Activated T-cell treated with anti-CD3 and anti-CD28 coated beads, Interleukin-2, amount 50 U/mL, for 24 hours (primary cell): Measurements from ENCODE around the gene UBE2E3.

Source experiments
- DNase-seq: peaks from one replicate; pipeline ENCODE4 v3.0.0-alpha.2; 2020
- H3K27ac Mint-ChIP-seq: 2 replicates; pipeline ENCODE4 v1.8.0; 2020; ENCODE audit warnings: mild to moderate bottlenecking, mixed read lengths
- H3K27me3 Mint-ChIP-seq: 2 replicates; pipeline ENCODE4 v1.8.0; 2020; ENCODE audit warnings: mixed read lengths
- H3K36me3 Mint-ChIP-seq: 2 replicates; pipeline ENCODE4 v1.8.0; 2020; ENCODE audit warnings: low read depth, mixed read lengths
- H3K4me1 Mint-ChIP-seq: 2 replicates; pipeline ENCODE4 v1.8.0; 2020; ENCODE audit warnings: low read depth, mixed read lengths
- H3K4me3 Mint-ChIP-seq: 2 replicates; pipeline ENCODE4 v1.8.0; 2020; ENCODE audit warnings: mild to moderate bottlenecking, moderate library complexity, mixed read lengths
- H3K9me3 Mint-ChIP-seq: 2 replicates; pipeline ENCODE4 v1.8.0; 2020; ENCODE audit warnings: mixed read lengths

UBE2E3 gene

DNA sequence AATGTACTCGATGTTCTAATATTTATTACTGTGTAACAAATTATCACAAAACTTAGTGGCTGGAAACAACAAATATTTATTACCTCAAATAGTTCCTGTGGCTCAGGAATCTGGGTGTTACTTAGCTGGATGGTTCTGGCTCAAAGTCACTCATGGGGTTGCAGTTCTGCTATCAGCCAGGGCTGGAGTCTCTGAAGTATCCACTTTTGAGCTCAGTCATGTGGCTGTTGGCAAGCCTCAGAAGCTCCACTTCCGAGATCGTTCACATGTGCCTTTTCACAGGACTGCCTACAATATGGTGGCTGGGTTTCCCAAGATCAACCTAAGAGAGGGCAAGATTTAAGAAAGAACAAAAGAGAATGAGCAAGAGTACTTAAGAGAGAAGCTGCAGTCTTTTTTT lies 19.4 kb upstream of the UBE2E3 start:
- Mint-ChIP-seq H3K4me3 (no peak overlapping the region), H3K27me3 (peaks cover 25% of the 10 kb centered on the region), H3K9me3 (no peaks in the 10 kb centered on the region), H3K36me3 (no peaks in the 10 kb centered on the region), H3K4me1 (no peaks in the 10 kb centered on the region), H3K27ac (no peak overlapping the region)
- no peak for DNase-seq

DNA sequence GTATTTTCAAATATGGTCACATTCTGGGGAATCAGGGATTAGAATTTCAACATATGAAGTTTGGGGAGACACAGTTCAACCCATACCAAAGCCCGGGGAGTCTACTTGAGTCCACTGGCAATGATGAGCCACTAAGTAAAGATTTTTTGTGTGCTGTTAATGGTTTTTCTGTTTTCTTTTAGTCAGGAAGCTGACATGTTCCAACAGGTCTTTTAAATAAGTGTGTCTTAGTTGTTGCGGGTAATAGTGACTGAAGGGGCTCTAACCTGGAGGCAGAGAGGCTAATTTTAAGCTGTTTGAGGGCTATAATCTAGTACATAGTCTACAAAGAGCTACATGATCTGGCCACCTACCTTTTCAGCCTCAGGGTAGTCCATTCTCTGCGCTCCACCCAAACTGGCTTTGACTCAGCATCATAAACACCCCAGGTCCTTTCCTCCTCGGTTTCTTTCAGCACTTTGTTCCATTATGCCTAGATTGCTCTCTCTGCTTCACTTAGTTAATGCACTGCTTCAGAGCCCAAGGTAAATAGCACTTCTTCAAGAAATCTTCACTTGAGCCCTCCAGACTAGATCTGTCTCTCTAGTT lies 17.6 kb upstream of the UBE2E3 start:
- Mint-ChIP-seq H3K27me3 (peaks cover 18% of the 10 kb centered on the region), H3K36me3 (no peaks in the 10 kb centered on the region), H3K4me1 (no peaks in the 10 kb centered on the region), H3K4me3 (no peak overlapping the region), H3K9me3 (no peaks in the 10 kb centered on the region), H3K27ac (no peak overlapping the region)
- no peak for DNase-seq

DNA sequence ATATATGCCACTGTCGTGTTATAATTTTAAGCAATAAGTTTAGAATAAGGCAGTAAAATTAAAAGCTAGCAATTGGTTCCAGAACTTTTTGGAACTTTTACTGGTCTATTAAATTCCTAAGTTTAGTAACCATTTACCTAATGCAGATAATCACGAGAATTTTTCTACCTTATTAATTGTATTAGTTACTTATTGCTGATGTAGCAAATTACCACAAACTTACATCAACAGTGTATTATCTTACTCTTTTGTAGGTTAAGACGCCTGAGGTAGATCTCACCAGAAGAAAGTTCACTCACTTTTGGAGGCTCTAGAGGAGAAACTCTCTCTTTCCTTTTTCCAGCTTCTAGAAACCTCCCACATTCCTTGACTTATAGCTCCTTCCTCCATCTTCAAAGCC lies 14.0 kb upstream of the UBE2E3 start:
- Mint-ChIP-seq H3K4me1 (no peaks in the 10 kb centered on the region), H3K27ac (no peak overlapping the region), H3K36me3 (no peaks in the 10 kb centered on the region), H3K4me3 (no peak overlapping the region), H3K9me3 (no peaks in the 10 kb centered on the region), H3K27me3 (peaks cover 3% of the 10 kb centered on the region)
- no peak for DNase-seq

DNA sequence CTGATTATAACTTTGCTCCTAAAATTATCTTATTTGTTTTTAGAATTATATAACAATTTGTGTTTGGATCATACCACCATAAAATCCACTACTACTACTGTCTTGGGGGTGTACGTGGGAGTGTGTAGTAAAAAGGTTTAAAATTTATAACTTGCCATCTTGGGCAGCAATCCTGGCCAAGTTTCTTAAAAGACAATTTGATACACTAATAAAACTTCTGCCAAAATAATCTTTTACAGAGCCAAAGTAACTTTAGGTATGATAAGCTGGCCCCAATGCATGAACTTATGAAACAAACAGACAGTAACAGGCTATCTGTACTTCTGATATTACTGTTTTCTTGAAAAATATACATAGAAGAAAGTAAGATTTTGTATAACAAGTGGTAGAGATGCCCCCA lies 11.3 kb upstream of the UBE2E3 start:
- no peaks in the 10 kb centered on the region for H3K36me3 Mint-ChIP-seq
- no peak overlapping the region for H3K4me3 Mint-ChIP-seq
- no peaks in the 10 kb centered on the region for H3K27me3 Mint-ChIP-seq
- no peaks in the 10 kb centered on the region for H3K9me3 Mint-ChIP-seq
- H3K27ac Mint-ChIP-seq = no peak overlapping the region
- DNase-seq = no peak
- no peaks in the 10 kb centered on the region for H3K4me1 Mint-ChIP-seq

DNA sequence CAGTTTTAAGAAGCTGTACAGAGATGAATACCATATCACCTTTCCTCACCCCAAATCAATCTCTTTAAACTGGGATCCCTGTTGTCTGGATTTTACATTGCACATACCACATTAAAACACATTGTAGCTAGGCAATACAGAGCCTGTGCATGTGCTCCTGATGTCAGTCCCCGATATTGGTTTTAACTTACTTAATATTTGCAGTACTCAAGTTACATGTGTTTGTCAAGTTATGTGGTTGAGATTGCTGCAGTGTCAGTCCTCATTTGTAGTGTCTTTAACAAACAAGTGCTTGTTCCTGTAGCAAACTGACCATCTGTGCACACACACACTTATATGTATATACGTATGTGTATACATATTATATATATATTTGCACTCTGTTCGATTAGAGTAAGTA lies 10.4 kb upstream of the UBE2E3 start:
- H3K36me3 Mint-ChIP-seq = no peaks in the 10 kb centered on the region
- no peaks in the 10 kb centered on the region for H3K4me1 Mint-ChIP-seq
- H3K27me3 Mint-ChIP-seq = no peaks in the 10 kb centered on the region
- no peaks in the 10 kb centered on the region for H3K9me3 Mint-ChIP-seq
- no peak for DNase-seq
- no peak overlapping the region for H3K27ac Mint-ChIP-seq
- no peak overlapping the region for H3K4me3 Mint-ChIP-seq

DNA sequence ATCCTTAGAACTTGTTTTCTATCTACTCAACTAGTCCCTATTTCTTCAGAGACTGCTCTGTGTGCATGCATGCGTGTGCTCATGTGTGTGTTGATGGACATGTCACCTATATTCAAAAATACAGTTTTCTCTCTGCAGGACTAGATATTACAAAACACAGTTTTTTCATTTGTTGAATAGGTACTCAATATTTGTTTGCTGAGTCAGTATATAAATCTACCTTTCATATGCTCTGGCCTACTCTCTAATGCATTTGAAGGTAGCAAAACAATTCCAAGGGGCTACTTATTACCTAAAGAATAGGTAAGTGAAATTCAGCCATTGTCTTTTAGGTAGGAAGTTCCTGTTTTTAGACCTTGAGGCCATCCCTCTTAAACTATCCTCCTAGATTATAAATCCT lies 8.6 kb upstream of the UBE2E3 start:
- no peaks in the 10 kb centered on the region for H3K9me3 Mint-ChIP-seq
- no peaks in the 10 kb centered on the region for H3K4me1 Mint-ChIP-seq
- no peak overlapping the region for H3K4me3 Mint-ChIP-seq
- H3K27me3 Mint-ChIP-seq = no peaks in the 10 kb centered on the region
- H3K27ac Mint-ChIP-seq = no peak overlapping the region
- no peak for DNase-seq
- no peaks in the 10 kb centered on the region for H3K36me3 Mint-ChIP-seq

DNA sequence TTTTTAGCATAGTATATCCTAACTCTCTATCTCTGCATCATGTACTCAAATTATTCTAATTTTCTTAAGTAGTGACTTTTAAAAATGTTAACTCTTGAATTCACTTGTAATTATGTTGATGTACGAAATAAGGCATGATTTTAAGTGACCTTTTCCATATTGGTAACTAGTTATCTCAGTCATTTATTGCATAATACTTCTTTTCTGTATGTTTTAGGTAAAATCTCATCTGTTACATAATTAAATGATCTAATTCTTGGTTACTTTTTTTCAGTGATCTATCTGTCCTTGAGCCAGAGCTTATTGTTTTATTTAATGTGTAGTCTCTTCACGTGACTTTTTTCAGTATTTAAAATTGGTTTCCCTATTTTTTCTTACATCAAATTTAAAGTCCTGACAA lies 4.8 kb upstream of the UBE2E3 start:
- Mint-ChIP-seq H3K4me3 (no peak overlapping the region), H3K27ac (no peak overlapping the region), H3K27me3 (no peaks in the 10 kb centered on the region), H3K9me3 (no peaks in the 10 kb centered on the region), H3K36me3 (no peaks in the 10 kb centered on the region), H3K4me1 (peaks cover 8% of the 10 kb centered on the region)
- DNase-seq = no peak

DNA sequence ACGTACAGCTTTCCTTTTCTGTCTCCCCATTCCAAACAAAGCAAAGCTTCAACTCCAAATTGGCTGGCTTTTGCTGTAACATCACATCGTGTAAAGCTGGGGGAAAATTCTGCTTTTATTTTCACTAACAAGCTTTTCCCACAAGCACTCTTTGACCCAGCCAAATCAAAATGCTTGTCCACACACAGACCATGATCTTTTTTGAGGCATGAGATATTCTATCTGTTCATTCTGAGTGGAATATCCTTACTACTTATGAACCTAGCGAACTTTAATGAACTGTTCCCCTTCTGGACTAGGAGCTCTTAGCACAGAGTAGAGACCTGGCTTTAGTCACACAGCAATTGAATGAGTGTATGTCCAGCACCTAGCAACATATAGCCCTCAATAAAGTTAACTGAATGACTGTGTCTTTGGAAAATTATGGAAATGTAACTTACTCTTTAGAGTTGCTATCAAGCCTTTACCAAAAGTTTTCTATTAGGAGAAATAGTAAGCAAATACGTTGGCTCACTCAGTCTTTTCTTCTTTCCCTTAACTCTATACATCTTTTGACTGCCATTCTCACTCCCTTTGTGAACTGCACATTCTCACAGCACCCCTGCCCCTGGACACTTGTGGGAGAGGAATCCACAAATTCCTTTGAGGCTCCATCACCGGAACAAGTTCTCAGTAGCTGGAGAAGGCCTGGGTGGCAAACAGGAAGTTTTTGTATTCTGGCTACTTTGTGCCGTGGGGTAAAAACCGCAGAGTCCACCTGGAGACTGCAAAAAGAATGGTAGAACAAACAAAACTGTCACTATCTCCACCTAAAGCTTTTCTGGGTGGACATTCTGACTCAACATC lies 1.3 kb upstream of the UBE2E3 start:
- Mint-ChIP-seq H3K4me1 (peaks cover 37% of the 10 kb centered on the region), H3K27me3 (no peaks in the 10 kb centered on the region), H3K27ac (peak overlapping the region; percentile 83), H3K4me3 (peak overlapping the region; percentile 68), H3K9me3 (no peaks in the 10 kb centered on the region), H3K36me3 (peaks cover 31% of the 10 kb centered on the region)
- no peak for DNase-seq

DNA sequence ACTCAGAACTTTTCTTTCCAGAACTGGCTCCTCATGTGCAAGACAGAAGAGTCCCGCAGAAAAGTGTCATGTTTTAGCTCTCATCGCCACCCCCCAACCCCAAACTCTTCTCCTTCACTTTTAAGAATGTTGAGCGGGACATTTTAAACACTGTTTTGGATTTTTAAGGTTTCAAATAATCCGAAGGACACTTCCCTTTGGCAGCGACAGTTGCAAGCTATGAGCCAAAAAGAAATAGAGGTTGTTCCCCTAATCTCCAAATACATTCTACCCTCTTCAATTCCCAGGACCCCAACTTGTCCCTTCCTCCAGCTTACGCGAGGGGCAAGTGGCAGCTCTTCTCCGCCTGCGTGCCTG lies 678 bp upstream of the UBE2E3 start:
- Mint-ChIP-seq H3K4me1 (peaks cover 42% of the 10 kb centered on the region), H3K36me3 (peaks cover 35% of the 10 kb centered on the region), H3K27me3 (no peaks in the 10 kb centered on the region), H3K9me3 (no peaks in the 10 kb centered on the region), H3K4me3 (peak overlapping the region; percentile 68), H3K27ac (peak overlapping the region; percentile 83)
- no peak for DNase-seq

DNA sequence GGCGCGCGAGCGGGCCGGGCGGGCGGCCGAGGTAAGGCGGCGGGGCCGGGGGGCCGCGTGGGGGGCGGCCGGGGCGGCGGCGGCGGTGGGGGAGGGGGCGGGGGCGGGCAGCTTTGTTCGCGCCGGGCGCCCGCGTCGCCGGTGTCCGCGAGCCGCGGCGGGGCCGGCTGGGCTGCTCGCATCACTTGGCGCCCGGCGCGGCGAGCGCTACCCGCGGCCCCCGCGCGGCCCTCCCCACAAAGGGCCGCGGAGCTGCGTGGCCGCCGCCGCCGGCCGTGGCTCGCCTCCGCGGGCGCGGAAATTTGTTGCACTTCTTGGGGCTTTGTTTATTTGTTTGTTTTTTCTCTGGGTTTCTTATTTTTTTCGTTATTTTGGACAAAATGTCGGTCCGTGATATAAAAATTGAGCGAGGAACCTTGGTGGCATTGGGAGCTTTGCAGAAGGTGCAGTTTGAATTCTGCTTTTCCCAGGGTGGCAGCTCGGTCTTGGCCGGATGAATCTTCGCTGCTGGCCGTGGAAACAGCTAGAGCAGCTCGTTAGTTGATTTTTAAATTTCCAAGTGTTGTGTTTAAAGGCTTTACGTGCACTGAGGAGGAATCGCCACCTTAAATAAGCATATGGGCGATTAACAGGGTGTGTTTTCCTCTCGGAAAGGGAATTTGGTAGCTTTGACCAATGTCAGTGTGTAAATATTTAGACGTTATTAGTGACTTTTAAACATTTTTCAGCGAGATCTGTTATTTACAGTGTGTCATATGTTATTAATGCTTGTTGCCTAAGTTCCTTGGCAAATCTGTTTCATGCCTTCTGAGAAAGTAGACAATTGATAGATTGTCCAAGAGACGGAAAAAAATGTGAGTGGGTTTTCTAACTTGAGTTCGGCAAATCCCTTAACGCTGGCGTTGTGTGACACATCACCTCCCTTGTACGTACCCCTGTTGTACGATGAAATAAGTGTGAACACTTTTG lies 822 bp downstream of the UBE2E3 start:
- peak; percentile 51 for DNase-seq

DNA sequence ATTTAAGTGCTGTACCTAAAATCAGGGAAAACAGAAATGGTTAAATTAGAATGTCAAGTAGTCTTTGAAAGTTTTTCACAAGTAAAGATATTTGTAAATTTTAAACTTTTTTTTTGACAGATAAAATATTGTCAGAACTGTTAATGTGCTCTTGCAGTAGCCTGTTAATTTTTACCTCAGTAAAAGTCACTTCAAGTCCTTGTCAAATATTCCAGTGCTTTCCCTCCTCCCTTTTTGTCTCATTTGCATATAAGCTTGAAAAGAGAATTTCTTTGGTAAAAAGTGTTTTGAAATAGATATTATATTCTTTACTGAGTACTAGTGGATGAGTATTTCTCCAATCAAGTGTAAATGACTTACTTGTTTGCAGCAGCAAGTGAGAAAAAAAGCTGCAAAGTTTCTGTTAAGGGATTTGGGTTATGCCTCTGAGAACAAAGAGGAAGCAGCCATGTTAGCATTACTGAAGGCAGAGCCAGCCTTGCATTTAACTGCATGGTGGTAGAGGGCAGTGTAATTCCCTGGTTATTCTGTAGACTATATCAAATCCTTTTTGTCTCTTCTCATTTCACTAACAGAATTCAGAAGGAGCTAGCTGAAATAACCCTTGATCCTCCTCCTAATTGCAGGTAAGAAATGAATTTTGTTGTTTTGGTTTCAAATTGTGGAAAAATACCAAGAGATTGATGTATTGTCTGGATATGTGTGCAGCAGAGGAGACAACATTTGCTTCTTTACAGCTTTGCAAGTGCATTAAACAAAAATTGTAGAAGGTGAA lies 3.2 kb downstream of the UBE2E3 start:
- Mint-ChIP-seq H3K4me3 (peak overlapping the region; percentile 35), H3K36me3 (peaks cover 47% of the 10 kb centered on the region), H3K27me3 (no peaks in the 10 kb centered on the region), H3K4me1 (peaks cover 56% of the 10 kb centered on the region), H3K27ac (no peak overlapping the region), H3K9me3 (no peaks in the 10 kb centered on the region)
- no peak for DNase-seq

More for the DNA sequence above, 822 bp downstream of the UBE2E3 start:
- Mint-ChIP-seq H3K4me1 (peaks cover 54% of the 10 kb centered on the region), H3K36me3 (peaks cover 46% of the 10 kb centered on the region), H3K9me3 (no peaks in the 10 kb centered on the region), H3K4me3 (peak overlapping the region; percentile 95), H3K27me3 (no peaks in the 10 kb centered on the region), H3K27ac (peak overlapping the region; percentile 96)

DNA sequence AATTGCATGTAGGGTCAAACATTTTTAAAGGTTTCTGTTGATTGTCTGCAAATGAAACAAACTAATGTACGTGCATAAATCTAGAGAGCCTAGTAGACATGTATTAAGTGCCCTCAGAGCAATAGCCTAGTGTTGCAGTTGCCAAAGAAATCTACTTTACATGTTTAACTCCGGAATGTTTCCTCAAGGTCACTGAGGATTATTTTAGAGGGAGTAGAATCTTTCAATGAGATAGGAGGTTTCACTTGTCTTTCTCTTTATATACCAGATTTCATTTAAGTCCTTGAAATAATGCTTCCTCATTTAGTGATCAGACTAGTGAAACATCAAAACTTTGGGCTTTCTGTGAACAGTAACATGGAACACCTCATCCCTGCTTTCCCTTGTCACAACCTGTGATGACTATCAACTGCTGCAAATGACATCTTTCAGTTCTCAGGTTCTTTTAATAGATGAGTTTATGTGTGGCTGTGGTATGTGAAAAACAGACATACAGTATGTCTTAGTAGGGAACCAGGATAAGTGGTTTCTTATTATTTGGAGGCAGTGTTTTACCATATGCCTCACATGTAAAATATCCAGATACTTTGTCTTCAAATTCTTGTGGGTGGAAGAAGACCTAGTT lies 5.5 kb downstream of the UBE2E3 start:
- Mint-ChIP-seq H3K4me1 (peaks cover 61% of the 10 kb centered on the region), H3K36me3 (peaks cover 63% of the 10 kb centered on the region), H3K27ac (no peak overlapping the region), H3K4me3 (no peak overlapping the region), H3K27me3 (no peaks in the 10 kb centered on the region), H3K9me3 (no peaks in the 10 kb centered on the region)
- no peak for DNase-seq

DNA sequence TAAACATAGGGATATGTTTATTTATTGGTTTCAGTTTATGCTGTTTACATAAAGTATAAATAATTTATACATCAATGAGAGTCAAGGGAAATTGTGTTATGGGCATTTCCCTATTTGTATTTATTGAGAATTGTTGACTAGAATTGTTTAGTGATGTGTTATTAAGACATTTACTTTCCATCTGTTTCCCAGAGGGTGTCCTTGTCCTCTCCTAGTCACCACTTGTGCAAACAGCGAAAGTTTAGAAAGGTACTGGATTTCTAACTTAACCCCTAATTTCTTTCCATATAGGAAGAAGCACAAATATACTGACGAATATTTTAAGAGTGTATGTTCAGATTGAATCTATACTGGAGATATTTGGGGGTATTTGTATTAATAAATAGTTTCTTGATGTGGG lies 6.7 kb downstream of the UBE2E3 start:
- no peaks in the 10 kb centered on the region for H3K27me3 Mint-ChIP-seq
- H3K4me3 Mint-ChIP-seq = no peak overlapping the region
- H3K9me3 Mint-ChIP-seq = no peaks in the 10 kb centered on the region
- H3K27ac Mint-ChIP-seq = no peak overlapping the region
- peaks cover 63% of the 10 kb centered on the region for H3K36me3 Mint-ChIP-seq
- no peak for DNase-seq
- H3K4me1 Mint-ChIP-seq = peaks cover 55% of the 10 kb centered on the region

DNA sequence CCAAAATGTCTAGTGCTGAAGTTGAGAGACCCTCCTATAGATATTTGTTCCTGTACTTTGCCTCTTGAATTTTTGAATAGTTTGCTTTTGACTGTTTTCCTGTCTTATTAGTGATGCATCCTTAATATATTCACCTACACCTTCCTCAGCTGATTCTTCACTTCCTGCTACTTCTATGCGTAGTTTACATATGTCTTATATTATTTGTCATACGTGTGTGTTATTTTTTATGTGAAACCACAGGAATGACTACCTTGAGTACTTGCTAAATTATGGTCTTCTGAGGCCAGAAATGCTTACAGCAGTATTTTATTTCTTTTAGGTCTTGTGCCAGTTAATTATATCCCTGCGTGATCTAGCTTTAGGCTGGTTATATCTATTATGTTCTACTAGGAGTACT lies 9.9 kb downstream of the UBE2E3 start:
- DNase-seq = no peak
- H3K27ac Mint-ChIP-seq = no peak overlapping the region
- H3K36me3 Mint-ChIP-seq = peaks cover 62% of the 10 kb centered on the region
- H3K4me3 Mint-ChIP-seq = no peak overlapping the region
- H3K27me3 Mint-ChIP-seq = no peaks in the 10 kb centered on the region
- no peaks in the 10 kb centered on the region for H3K9me3 Mint-ChIP-seq
- peaks cover 32% of the 10 kb centered on the region for H3K4me1 Mint-ChIP-seq
